Stimulated activated CD8-positive, alpha-beta memory T cell treated with anti-CD3 and anti-CD28 coated beads, Interleukin-12 subunit alpha, Interleukin-12 subunit beta, amount 100 ng/mL, for 24 hours (primary cell): ENCODE measurements around the gene MYO3B.
"Not testable (repeated sequence)": the region's sequence is repeated elsewhere in the genome, so short reads cannot be mapped to it uniquely, and the experiment has no call there.

Experiments used
- DNase-seq: peaks from one replicate; pipeline ENCODE4 v3.0.0-alpha.2; 2020; ENCODE audit errors: extremely low read depth

Gene MYO3B

DNA sequence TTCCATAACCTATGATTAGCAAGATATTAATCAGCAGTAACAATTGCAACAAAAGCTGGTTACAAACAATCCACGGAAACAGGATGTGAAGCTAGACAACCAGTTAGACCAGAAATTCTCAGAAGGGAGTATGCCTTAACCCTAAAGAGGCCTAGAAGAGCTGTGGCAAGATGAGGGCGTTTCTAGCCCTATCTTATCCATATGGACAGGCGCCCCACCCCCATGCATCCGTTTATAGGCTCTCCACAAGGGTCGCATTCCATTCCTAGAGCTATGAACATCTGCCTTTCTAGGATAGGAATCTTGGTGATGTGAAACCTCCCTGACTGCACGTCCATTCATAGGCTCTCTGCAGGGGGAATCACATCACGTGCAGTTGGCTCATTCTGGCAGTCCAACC, 441.0 kb downstream of the MYO3B start:
- not testable (repeated sequence) for DNase-seq

GRCh38 chr2:170635094-170635493, 457.1 kb downstream of the MYO3B start:
- not testable (repeated sequence) for DNase-seq

- DNase-seq: no peak
Measured at GRCh38 chr2:170639635-170640034, 461.7 kb downstream of the MYO3B start.

GRCh38 chr2:170641961-170642360, 464.0 kb downstream of the MYO3B start:
- DNase-seq: no peak

DNA sequence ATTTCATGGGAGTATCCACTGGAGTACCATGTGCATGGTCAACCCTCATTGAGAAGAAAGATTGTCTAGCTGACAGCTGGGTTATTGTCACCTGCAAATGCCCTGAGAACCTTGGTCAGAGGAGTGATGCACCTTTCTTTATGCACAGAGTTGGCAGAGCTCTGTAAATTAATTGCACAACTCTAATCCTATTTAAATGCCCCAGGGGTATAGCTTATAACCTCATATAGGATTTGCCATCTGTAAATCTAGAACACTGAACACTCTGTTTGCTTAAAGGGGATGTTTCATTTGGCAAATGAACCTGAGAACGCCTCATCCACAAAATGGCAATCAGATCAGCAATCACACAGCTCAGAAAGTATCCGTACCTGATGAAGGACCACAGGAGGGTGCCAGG, 465.4 kb downstream of the MYO3B start:
- no peak for DNase-seq

DNA sequence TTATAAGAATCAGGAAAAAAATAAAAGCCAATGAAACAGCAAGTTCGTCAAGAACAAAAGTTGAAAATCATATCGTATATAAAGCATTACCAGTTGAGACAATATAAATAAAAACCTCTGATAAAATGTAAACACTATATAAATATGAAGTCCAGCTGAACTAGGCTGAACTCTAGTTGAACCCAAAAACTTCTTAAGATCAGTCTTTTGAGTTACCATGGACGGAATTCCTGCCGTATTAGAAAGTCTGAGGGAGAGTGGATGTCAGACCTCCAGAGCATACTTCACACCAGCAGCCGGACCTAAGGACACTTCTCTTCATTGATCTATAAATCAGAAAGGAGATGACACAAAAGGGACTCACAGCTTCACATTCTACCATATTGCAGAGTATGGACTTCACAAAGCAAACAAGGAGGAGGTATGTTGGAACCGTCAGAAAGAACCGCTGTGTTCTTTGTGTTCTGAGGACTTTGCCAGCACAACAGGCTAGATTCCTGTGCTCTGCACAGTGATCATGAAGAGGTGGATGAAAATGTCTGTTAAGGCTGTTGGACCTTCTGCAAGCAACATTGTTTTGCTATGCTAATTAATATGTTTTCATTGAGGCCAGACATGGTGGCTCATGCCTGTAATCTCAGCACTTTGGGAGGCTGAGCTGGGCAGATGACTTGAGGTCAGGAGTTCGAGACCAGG, 469.9 kb downstream of the MYO3B start:
- DNase-seq: no peak

DNA sequence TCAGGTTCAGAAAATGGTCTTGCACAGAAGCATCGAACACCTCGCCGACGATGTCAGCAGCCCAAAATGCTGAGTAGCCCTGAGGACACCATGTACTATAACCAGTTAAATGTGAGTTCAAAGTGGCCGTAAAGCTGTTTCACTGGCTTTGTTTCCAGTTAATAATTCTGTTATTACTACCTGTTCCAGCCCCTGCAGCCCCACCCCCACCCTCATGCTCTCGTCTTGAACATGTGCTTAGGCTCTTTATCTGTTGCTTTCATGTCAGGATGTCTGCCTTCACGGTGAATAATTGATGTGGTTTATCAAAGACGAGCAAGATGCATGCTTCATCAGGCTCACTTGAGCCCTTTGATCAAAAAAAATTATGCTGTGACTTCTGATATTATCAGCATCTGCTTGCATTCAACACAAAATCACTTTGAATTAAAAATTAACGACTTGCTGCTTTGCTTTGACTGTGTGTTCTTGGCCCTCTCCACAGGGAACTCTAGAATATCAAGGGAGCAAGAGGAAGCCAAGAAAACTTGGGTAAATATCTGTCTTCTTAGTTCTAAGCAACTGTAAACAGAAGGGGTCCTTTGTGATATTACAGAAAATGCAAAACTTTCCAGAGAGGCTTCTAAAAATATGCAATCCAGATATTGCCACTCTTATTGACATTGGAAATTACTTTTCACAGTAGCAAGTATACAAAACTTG, 473.8 kb downstream of the MYO3B start:
- no peak for DNase-seq

GRCh38 chr2:170652637-170653417, 474.9 kb downstream of the MYO3B start:
- DNase-seq: no peak

- no peak for DNase-seq
Measured at GRCh38 chr2:170656669-170657068, 478.7 kb downstream of the MYO3B start.

DNA sequence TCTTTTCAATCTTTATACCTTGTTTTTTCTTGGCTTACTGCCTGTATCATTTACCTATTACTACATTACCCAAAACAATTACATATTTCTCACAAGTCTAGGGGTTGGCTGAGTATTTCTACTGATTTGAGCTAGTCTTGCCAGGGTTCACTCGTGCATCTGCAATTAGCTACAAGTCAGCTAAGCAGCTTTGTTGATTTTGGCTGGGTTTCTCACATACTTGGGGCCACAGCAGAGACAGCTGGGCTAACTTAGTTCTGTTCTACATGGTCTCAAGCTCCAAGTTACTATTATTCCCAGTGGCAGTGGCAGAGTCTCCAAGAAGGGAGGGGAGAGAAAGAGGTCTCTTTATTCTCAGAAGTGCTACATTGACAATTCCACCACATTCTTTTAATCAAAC, 482.5 kb downstream of the MYO3B start:
- no peak for DNase-seq

DNA sequence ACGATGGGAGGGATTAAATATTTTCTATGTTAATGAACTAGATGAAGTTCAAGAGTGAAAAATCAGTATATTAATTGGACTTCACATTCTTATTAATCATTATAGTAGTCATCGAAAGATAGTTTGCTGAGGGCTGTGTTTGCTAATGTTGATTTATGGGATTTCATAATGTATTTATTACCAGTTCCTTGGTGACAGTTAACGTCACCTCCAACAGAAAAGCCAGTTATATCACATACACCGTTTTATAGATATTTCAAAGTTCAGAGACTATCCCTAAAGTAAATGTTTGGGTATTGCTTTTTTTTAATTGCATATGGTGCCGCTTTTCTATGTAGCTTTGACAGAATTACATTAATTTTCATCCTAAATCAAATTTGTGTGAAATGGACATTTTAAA, 487.8 kb downstream of the MYO3B start:
- DNase-seq: no peak

- DNase-seq: no peak
Measured at GRCh38 chr2:170669909-170670308, 492.0 kb downstream of the MYO3B start.

GRCh38 chr2:170670651-170671050, 492.7 kb downstream of the MYO3B start:
- DNase-seq: no peak

- no peak for DNase-seq
Measured at GRCh38 chr2:170671079-170671478, 493.1 kb downstream of the MYO3B start.

GRCh38 chr2:170674282-170674681, 496.3 kb downstream of the MYO3B start:
- DNase-seq: not testable (repeated sequence)

DNA sequence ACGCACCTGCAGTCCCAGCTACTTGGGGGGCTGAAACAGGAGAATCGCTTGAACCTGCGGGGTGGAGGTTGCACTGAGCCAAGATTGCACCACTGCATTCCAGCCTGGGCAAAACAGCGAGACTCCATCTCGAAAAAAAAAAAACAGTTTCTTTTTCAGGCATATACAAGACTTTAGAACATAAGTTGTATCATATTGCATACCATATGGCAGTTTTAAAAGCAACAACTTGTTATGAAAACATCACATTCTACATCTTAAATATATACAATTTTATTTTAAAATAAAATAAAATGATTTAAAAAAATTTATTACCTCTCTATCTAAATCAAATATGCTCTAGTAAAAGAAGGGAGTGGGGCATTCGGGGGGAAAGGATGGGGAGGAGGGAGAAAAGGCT, 497.8 kb downstream of the MYO3B start:
- no peak for DNase-seq

GRCh38 chr2:170679607-170680079, 501.7 kb downstream of the MYO3B start:
- no peak for DNase-seq

DNA sequence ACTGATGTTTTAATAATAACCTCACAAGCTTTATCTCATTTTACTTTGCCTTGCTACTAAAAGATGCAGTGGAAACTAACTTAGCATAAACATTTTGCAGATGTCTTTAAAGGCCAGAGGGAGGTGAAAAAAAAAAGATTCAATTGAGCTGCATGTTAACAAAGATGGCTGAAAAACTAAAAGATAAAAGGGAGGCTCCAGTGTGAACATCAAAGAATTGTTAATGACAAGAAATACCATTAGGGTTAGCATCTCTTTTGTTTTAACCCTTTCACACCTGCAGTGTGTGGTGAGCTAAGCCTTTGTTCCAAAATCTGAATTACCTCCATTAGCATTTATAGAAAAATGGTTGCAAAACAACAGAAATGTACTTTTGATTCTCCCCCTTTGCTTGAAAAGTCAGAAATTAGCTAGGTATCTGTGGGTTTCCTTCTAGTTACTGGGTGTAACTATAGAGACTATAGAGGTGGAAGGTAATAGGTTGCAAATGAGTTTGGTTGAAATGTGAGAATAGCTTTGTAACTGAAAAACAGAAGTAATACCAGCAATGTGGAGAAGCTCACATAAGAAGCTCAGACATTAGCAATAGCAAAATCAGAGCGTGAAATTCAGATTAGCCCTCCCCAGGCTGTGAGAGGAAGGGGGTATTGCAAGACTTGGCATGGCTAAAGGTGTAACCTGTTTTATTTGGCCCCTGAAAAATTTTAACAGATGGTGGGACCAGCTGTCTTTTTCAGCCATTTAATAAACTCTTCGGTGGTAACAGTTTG, 502.4 kb downstream of the MYO3B start:
- no peak for DNase-seq

DNA sequence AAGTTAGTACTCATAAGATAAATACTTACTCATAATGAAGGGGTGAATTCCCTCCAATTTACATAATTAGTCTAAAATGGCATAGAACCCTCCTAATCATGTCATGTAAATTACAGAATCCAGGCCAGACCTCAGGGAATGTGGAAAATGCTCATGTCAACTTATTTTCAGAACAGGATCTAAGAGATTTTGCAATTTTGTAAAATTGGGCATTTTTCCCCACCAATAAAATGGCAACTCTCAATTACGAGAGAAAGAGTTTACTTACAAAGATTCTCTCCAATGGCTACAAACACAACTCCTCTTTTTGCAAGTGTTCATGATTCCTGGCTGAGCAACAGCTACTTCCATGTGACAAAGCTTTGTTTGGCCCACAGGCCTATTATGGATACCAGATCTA, 503.4 kb downstream of the MYO3B start:
- DNase-seq: no peak

DNA sequence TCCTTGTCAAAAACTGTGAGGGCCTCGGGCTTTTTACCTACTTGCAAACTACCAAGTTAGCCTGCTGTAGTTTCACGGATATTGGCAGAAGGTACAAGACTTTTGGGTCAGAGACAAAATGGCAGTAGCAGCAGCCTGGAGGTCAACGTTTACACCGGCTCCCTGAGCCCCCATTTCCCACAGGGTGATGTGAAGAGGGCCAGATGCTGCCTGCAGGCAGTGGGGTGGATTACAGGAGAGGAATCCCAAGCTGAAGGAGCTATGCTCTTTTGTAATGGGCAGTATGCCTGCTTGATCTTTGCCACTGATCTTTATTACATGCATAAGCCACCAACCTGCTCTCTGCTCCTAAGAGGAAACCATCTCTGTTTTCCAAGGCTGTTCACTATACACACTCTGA, 507.6 kb downstream of the MYO3B start:
- no peak for DNase-seq

GRCh38 chr2:170689481-170689880, 511.5 kb downstream of the MYO3B start:
- DNase-seq: no peak

DNA sequence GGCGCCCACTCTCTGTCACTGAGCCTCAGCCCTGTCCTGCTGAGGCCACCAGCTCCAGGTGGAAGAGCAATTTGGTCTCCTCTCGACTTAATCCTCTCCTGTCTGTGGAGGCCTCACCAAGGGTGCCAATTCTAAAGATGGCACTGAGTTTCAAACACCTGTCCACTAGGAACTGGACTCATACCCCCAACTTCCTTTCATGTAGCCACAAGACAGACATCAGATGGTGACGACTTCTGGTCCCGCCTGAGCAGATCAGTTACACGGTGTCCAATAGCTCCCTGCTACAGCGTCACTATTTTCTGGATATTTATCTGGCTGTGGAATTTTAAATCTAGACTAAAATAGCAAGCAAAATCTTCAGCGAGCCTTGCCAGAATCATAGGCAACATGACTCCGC, 512.7 kb downstream of the MYO3B start:
- DNase-seq: no peak
